AG09309 (cell line): ENCODE data around the gene SHC4.
"Not testable (repeated sequence)": the region's sequence is repeated elsewhere in the genome, so short reads cannot be mapped to it uniquely, and the experiment has no call there.

Source experiments
- DNase-seq: peaks from one replicate; pipeline ENCODE4 v3.0.0-alpha.2; 2010; ENCODE audit warnings: low read depth
- H3K4me3 ChIP-seq: 2 replicates; pipeline ENCODE4 v1.5.1; 2011; ENCODE audit warnings: mild to moderate bottlenecking, low read depth, low read length, moderate library complexity; ENCODE audit not compliant: control insufficient read depth
- CTCF ChIP-seq: IDR thresholded peaks from 2 replicates; pipeline ENCODE4 v1.5.1; 2011; ENCODE audit warnings: mild to moderate bottlenecking, low read depth, low read length, inconsistent platforms; ENCODE audit not compliant: insufficient read depth, control insufficient read depth; ENCODE audit errors: missing control alignments

Gene SHC4

DNA sequence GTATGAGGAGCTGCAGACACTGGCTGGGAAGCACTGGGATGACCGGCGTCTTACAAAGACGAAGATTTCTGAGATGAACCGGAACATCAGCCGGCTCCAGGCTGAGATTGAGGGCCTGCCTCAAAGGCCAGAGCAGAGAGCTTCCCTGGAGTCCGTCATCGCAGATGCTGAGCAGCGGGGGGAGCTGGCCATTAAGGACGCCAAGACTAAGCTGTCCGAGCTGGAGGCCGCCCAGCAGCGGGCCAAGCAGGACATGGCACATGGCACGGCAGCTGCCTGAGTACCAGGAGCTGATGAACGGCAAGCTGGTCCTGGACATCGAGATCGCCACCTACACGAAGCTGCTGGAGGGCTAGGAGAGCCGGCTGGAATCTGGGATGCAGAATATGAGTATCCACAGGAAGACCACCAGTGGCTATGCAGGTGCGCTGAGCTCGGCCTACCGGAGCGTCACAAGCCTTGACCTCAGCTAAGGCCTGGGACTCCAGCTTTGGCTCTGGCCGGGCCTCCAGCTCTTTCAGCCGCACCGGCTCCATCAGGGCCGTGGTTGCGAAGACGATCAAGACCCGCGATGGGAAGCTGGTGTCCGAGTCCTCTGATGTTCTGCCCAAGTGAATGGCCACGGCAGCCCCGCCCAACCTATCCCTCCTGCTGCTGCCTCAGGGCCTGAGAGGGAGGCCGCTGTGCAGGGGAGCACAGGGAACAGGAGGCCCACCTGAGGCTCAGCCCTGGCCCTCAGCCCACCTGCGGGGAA lies 9.2 kb upstream of the SHC4 start:
- DNase-seq, result no peak
- H3K4me3 ChIP-seq, result no peak overlapping the region
- no peak for TF ChIP-seq CTCF

- H3K4me3 ChIP-seq, DNase-seq: not testable (repeated sequence)
Measured at GRCh38 chr15:48970926-48971325, 7.2 kb upstream of the SHC4 start.

DNA sequence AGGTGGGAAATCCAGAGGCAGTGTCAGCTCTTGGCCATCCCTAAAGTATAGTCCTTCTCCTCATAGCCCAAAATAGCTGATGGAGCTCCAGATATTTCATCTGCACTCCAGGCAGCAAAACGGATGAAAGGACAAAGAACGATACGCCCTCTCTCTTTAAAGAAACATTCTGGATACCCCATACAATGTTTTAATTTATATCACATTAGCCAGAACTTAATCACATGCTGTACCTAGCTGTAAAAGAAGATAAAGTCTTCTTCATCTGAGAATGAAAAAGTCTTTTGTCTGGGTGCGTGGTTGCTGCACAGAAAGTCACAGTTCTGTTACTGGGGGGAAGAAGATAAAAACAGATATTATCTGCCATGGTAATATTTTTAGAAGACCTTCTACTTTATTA lies 4.3 kb upstream of the SHC4 start:
- DNase-seq, result no peak
- no peak overlapping the region for H3K4me3 ChIP-seq
- no peak for TF ChIP-seq CTCF

GRCh38 chr15:48967336-48967735 lies 3.6 kb upstream of the SHC4 start:
- DNase-seq, result no peak
- TF ChIP-seq CTCF, result no peak
- H3K4me3 ChIP-seq, result no peak overlapping the region

- H3K4me3 ChIP-seq, result no peak overlapping the region
- no peak for TF ChIP-seq CTCF
- DNase-seq, result no peak
Measured at GRCh38 chr15:48966595-48967301, 3.0 kb upstream of the SHC4 start.

- no peak overlapping the region for H3K4me3 ChIP-seq
- no peak for DNase-seq
- TF ChIP-seq CTCF, result peak; percentile 57
Measured at GRCh38 chr15:48965972-48966371, 2.3 kb upstream of the SHC4 start.

- no peak overlapping the region for H3K4me3 ChIP-seq
- TF ChIP-seq CTCF, result no peak
- DNase-seq, result no peak
Measured at GRCh38 chr15:48964898-48965297, 1.2 kb upstream of the SHC4 start.
